Subcutaneous adipose tissue (tissue), 4 donors: ENCODE data around the gene TRIM9. TPM values are rescaled to one million over a fixed set of nuclear protein-coding genes. Genes with fewer than 3 reads are reported as not detected.

Experiments used
- CTCF ChIP-seq: fragments of 450-650 bp; IDR thresholded peaks from one replicate; pipeline ENCODE4 v1.5.1; 2016; ENCODE audit warnings: low read depth, mild to moderate bottlenecking, control low read depth, antibody characterized with exemption, moderate library complexity
- total RNA-seq, 4 donors: library from RNA; depleted of rRNA; stranded (reverse); fragments of >200 nt; gene quantifications; one replicate each; pipeline ENCODE4 v1.1.0, GENCODE V29; 2016

TRIM9 gene
- total RNA-seq, 4 donors from 2014 or later: 0.33 to 6.3 (median 3.0) TPM

DNA sequence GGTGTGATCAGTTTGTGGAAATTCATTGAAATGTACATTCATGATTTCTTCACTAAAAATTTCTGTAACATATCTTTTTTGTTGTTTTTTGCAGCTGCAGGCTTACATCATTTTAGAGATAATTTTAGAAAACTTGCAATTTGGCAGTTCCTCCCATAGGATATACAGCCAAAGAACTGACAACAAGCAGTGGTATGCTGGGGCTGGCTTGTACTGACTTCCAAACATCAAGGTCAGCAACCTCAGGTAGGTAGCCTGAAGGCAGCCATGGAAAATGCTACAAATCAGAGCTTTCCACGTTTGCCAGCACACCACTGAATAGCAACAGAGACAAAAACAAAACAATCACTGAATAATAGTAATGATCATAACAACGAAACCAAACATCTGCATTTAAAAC is 21.2 kb downstream of the TRIM9 start:
- no peak for TF ChIP-seq CTCF

DNA sequence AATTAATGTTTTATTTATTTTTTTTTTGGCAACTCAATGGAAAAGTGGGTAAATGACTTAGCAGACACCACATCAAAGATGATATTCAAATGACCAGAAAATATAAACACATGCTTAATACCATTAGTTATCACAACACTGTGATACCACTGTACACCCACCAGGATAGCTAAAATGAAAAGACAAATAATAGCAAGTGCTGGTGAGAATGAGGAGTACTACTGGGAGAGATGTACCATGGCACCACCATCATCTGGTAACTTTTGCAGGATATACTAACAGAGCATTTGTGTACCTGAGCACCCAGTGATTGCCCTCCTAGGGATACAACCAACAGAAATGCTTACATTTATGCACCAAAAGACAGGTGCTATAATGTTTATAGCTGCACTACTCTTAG is 21.9 kb downstream of the TRIM9 start:
- TF ChIP-seq CTCF: no peak

- TF ChIP-seq CTCF: no peak
Measured at GRCh38 chr14:51071857-51072256, 23.0 kb downstream of the TRIM9 start.

DNA sequence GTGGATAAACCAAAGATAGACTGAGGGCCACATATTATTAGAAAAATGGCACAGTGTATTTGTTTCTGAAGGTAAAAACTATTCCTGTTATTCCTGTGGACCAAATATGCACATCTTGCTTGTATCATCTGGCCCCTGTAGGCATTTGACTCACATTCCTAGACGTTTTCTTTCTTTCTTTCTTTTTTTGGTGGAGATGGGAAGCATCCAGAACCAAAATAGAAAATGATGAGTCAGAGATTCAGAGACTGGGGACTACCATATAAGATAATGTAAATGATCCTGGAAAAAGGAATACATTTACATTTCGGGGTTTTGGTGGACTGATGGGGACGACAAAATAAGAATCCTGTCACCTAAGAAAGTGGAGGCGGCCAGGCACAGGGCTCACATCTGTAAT is 24.2 kb downstream of the TRIM9 start:
- TF ChIP-seq CTCF: no peak

GRCh38 chr14:51069055-51069454 is 25.9 kb downstream of the TRIM9 start:
- TF ChIP-seq CTCF: no peak

GRCh38 chr14:51068268-51068667 is 26.6 kb downstream of the TRIM9 start:
- TF ChIP-seq CTCF: no peak

- TF ChIP-seq CTCF: no peak
Measured at GRCh38 chr14:51067295-51067694, 27.6 kb downstream of the TRIM9 start.
